Measurements from ENCODE around the gene TWF2. TPM values are rescaled to one million over a fixed set of nuclear protein-coding genes. Genes with fewer than 3 reads are reported as not detected.

Gene TWF2
- total RNA-seq, 4 donors from 2014 or later, result 31.6 to 74.9 (median 55.7) TPM

DNA sequence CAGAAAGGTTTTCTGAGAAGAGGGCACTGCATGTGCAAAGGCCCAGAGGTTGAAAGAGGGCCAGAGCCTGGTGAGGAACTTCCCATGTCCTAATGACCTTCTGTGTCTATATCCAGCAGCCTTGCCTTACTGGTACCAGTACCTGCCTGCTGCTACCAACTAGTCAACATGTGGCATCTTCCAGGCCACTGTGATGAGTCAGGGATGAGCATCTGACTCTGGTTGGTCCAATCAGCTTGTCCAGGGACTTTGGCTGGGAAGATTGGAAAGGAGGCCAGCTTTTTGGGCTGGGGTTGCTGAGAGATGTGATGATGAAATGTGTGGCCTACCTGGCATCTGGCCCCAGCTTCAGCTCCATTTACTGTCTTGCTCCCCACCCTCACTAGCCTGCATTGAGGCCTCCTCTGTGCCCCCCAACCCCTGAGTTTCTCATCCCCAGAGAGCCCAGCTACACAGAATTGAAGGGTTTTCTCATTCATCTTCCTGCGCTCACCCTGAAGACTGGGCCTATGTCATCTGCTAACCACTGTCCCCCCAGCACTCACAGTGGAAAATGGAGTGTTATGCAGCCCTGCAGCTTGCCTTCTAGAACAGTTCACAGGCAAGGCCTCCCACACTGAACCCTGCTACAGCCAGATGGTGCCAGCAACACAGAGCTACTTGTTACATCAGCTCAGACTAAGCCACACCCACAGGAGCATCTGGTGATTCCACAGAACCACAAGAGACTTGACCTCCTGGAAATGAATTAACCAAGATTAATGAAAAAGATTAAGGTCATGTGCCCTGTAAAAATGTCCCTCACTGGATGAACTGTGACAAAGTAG lies 1.3 kb upstream of the TWF2 start:
- H3K4me1 ChIP-seq, result peaks cover 49 to 72% (median 51%) of the 10 kb centered on the region in 3 donors
- intact Hi-C loops (cut with DNase I), result no loop called here
- peaks cover 0 to 8% (median 4%) of the 10 kb centered on the region in 3 donors for H3K36me3 ChIP-seq
- TF ChIP-seq POLR2A (IDR thresholded peaks at IDR 0.05), result no peak
- peak in 2 of 6 experiments; percentile 8 to 22 for TF ChIP-seq CTCF (IDR thresholded peaks at IDR 0.05)
- H3K27me3 ChIP-seq, result no peaks in the 10 kb centered on the region
- H3K9me3 ChIP-seq, result no peaks in the 10 kb centered on the region
- H3K4me3 ChIP-seq, result peak overlapping the region in 3 of 4 donors; percentile 84 to 94 (median 93)
- H3K27ac ChIP-seq, result peak overlapping the region; percentile 95 to 97 (median 96)
- no peak for DNase-seq
- WGBS, 2 donors, result 60 to 86% methylated on average over 1 of the region's 1 CpG

GRCh38 chr3:52238193-52238760 lies 681 bp downstream of the TWF2 start:
- Histone ChIP-seq H3K9me3 (no peaks in the 10 kb centered on the region), H3K4me3 (peak overlapping the region; percentile 84 to 94 (median 93)), H3K27ac (peak overlapping the region; percentile 95 to 97 (median 96)), H3K27me3 (no peaks in the 10 kb centered on the region), H3K4me1 (peaks cover 35 to 67% (median 35%) of the 10 kb centered on the region in 3 donors), H3K36me3 (peaks cover 4 to 28% (median 6%) of the 10 kb centered on the region in 3 donors)
- TF ChIP-seq POLR2A (IDR thresholded peaks at IDR 0.05), result no peak
- TF ChIP-seq CTCF (IDR thresholded peaks at IDR 0.05), result no peak
- DNase-seq, result no peak
- intact Hi-C loops (cut with DNase I), result loop anchor here (5.0 kb wide), 1 partner anchor 34 kb away; no protein-coding TSS in a partner anchor
- 5% methylated on average over 9 to 11 of the region's 11 CpGs for WGBS, 2 donors

GRCh38 chr3:52237657-52238172 lies 1.2 kb downstream of the TWF2 start:
- peaks cover 35 to 73% (median 35%) of the 10 kb centered on the region in 3 donors for H3K4me1 ChIP-seq
- peak overlapping the region; percentile 95 to 97 (median 96) for H3K27ac ChIP-seq
- H3K4me3 ChIP-seq, result peak overlapping the region; percentile 84 to 94 (median 93)
- no peaks in the 10 kb centered on the region for H3K9me3 ChIP-seq
- DNase-seq, result no peak
- WGBS, 2 donors, result 0% methylated on average over 2 of the region's 8 CpGs; no CpG with 5 or more reads in 1 of the 2 donors
- no peaks in the 10 kb centered on the region for H3K27me3 ChIP-seq
- intact Hi-C loops (cut with DNase I), result loop anchor here (5.0 kb wide), 1 partner anchor 35 kb away; no protein-coding TSS in a partner anchor
- TF ChIP-seq POLR2A (IDR thresholded peaks at IDR 0.05) (no peak), CTCF (IDR thresholded peaks at IDR 0.05) (peak in 1 of 6 experiments; percentile 6)
- H3K36me3 ChIP-seq, result peaks cover 4 to 33% (median 6%) of the 10 kb centered on the region in 3 donors

- peaks cover 35 to 78% (median 35%) of the 10 kb centered on the region in 3 donors for H3K4me1 ChIP-seq
- intact Hi-C loops (cut with DNase I), result loop anchor here (5.0 kb wide), 1 partner anchor 35 kb away; no protein-coding TSS in a partner anchor
- no peaks in the 10 kb centered on the region for H3K9me3 ChIP-seq
- 55 to 74% methylated on average over 3 to 5 of the region's 6 CpGs for WGBS, 2 donors
- H3K4me3 ChIP-seq, result peak overlapping the region in 3 of 4 donors; percentile 84 to 94 (median 93)
- H3K36me3 ChIP-seq, result peaks cover 6 to 39% (median 8%) of the 10 kb centered on the region in 3 donors
- H3K27me3 ChIP-seq, result no peaks in the 10 kb centered on the region
- TF ChIP-seq CTCF (IDR thresholded peaks at IDR 0.05), result no peak
- no peak for TF ChIP-seq POLR2A (IDR thresholded peaks at IDR 0.05)
- H3K27ac ChIP-seq, result peak overlapping the region; percentile 95 to 97 (median 96)
- DNase-seq, result no peak
Measured at GRCh38 chr3:52237006-52237656, 1.8 kb downstream of the TWF2 start.

Data from esophagus squamous epithelium (tissue), 5 donors.